ENCODE results near the gene TTLL13.

Gene TTLL13

DNA sequence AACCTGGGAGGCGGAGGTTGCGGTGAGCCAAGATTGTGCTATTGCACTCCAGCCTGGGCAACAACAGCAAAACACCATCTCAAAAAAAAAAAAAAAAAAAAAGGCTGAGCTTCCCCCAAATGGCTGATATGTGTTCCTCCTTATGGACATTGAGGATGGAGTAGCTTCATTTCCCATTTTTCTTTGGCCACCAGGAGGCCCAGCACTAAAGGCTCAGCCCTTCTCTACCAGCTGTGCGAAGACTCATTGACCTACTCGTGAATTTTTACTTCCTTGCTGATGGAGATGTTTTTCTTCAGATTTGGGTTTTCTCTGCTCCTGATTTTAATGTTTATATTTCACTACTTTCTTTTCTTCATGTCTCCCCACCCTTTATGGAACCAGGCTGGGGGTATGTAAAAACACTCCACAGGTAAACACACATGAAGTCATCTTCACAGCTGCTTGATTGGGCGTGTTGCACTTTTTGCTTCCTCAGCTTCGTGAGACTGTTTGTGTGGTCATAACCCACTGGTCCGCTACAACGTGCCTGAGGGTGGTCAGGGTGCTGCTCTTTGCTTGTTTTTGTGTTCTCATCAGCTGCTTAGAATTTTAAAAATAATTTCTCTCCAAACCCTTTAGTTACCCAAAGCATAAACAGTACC lies 34.7 kb upstream of the TTLL13 start:
- H3K27me3 ChIP-seq: no peaks in the 10 kb centered on the region
- H3K9ac ChIP-seq: no peak overlapping the region
- no peaks in the 10 kb centered on the region for H3K9me3 ChIP-seq
- H4K20me1 ChIP-seq: peaks cover 54% of the 10 kb centered on the region; the same call in 1 of the 2 replicates
- peaks cover 27% of the 10 kb centered on the region for H3K36me3 ChIP-seq
- H3K4me3 ChIP-seq: no peak overlapping the region
- peaks cover 65% of the 10 kb centered on the region for H3K4me1 ChIP-seq
- H3K4me2 ChIP-seq: peak overlapping the region; percentile 4
- H3K27ac ChIP-seq: no peak overlapping the region
- no peak for TF ChIP-seq Cebpa-rat (IDR thresholded peaks at IDR 0.05)

DNA sequence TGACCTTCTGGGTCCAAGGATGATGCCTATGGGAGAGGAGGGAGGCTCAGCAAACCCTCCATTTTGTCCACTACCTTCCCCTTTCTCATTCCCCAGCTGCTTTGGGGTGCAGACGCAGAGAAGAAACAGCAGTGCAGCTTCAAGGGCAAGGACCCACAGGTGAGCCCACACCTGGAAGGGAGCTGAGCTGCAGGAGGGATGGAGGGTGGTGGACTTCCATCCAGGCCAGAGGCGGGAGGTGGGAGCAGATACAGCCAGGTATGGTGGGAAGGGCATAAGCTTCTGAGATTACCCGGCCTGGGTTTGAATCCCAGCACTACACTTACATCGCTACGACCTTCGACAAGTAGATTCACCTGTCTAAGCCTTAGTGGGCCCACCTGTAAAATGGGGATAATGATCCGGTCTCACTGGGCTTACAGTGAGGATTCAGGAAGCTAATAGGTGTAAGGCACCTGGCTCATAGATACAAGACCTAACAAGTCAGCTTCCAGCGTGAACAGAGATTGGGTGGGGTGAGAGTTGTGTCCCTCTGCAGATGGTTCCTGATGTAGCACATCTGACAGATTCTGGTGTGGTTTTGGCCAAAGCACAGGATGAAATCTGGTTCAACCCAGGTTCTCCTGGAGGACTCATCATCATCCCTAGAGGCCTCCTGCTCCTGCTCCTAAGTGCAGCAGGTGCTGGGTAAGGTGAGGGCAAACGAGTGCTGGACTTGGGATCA lies 31.5 kb upstream of the TTLL13 start:
- peaks cover 62% of the 10 kb centered on the region for H3K4me1 ChIP-seq

DNA sequence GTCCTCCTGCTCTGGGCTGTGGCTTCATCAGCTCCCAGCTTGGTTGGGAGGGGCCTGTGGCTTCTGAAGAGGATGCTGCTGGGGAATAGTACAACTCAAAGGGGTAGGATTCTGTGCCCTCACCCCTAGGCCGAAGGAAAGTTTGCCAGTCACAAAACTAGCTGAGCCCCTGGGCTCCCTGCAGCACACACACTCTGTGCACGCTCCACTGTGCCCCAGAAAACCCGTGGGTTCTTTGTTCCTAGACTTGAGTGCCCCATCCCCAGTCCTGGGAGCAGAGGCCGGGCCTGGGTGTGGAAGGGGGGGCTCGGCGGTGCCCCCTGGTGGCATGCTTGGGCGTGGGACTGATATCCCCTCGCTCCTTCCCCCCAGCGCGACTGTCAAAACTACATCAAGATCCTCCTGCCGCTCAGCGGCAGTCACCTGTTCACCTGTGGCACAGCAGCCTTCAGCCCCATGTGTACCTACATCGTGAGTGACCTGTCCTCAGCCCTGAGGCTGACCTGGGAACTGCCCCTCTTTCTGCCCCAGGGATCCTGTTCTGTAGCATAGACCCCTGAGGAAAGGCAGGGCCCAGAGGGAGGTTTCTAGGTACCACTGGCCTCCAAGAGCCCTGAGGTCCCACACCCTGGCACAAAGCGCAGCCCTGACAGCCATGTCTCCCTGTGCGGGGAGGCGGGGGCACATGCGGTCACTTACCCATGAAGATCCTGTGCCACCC lies 29.8 kb upstream of the TTLL13 start:
- Histone ChIP-seq H3K9ac (no peak overlapping the region), H3K4me1 (peaks cover 63% of the 10 kb centered on the region), H4K20me1 (peaks cover 34% of the 10 kb centered on the region; the same call in 1 of the 2 replicates), H3K4me3 (no peak overlapping the region), H3K9me3 (no peaks in the 10 kb centered on the region), H3K4me2 (peak overlapping the region; percentile 57), H3K36me3 (peaks cover 53% of the 10 kb centered on the region), H3K27ac (peak overlapping the region; percentile 30; the same call in 1 of the 2 replicates), H3K27me3 (no peaks in the 10 kb centered on the region)
- TF ChIP-seq Cebpa-rat (IDR thresholded peaks at IDR 0.05): no peak

More for the DNA sequence above, 31.5 kb upstream of the TTLL13 start:
- Histone ChIP-seq H3K4me2 (no peak overlapping the region), H3K27ac (no peak overlapping the region), H3K36me3 (peaks cover 36% of the 10 kb centered on the region), H3K9me3 (no peaks in the 10 kb centered on the region), H3K9ac (no peak overlapping the region), H4K20me1 (peaks cover 34% of the 10 kb centered on the region; the same call in 1 of the 2 replicates), H3K4me3 (no peak overlapping the region), H3K27me3 (no peaks in the 10 kb centered on the region)
- no peak for TF ChIP-seq Cebpa-rat (IDR thresholded peaks at IDR 0.05)

DNA sequence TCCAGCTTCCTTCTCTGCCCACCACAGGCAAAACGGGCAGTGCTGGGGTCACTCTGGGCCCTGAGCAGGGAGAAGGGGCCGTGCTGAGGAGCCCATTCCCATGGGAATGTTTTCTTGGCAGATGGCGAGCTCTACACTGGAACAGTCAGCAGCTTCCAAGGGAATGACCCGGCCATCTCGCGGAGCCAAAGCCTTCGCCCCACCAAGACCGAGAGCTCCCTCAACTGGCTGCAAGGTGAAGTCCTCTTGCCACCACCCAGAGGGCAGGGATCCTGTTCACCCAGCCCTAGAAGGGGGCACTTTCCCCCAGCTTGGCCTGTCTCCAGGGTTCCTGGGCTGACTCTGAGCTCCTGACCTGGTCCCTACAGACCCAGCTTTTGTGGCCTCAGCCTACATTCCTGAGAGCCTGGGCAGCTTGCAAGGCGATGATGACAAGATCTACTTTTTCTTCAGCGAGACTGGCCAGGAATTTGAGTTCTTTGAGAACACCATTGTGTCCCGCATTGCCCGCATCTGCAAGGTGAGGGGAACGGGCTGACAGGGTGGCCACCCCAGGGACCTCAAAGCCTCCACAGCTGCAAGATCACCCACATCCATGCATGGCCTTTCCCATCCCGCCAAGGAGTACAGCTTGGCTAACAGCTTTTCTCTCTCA lies 28.0 kb upstream of the TTLL13 start:
- H3K27ac ChIP-seq: peak overlapping the region; percentile 51
- H3K4me3 ChIP-seq: no peak overlapping the region
- no peaks in the 10 kb centered on the region for H3K9me3 ChIP-seq
- peak overlapping the region; percentile 62 for H3K4me2 ChIP-seq
- peaks cover 63% of the 10 kb centered on the region for H3K4me1 ChIP-seq
- H3K36me3 ChIP-seq: peaks cover 71% of the 10 kb centered on the region
- peaks cover 39% of the 10 kb centered on the region; the same call in 1 of the 2 replicates for H4K20me1 ChIP-seq
- no peak for TF ChIP-seq Cebpa-rat (IDR thresholded peaks at IDR 0.05)
- H3K27me3 ChIP-seq: no peaks in the 10 kb centered on the region
- peak overlapping the region; percentile 18; the same call in 1 of the 2 replicates for H3K9ac ChIP-seq

DNA sequence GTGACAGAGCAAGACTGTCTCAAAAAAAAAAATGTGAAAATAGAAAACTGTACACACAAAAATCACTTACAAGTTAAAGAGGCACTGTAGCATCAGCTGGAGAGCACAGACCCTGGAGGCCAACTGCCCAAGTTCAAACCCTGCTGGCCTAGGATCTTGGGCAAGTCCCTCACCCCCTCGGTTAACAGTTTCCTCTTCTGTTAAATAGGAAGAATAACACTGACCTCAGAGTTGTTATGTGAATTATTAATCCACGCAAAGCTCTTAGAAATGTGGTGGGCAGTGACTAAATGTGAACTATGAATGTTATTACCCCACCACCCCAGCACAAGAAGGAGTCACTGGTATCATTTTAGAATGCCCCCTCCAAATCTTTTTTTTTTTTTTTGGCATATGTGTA lies 26.8 kb upstream of the TTLL13 start:
- H3K27ac ChIP-seq: no peak overlapping the region
- no peaks in the 10 kb centered on the region for H3K9me3 ChIP-seq
- H3K9ac ChIP-seq: no peak overlapping the region
- no peak overlapping the region for H3K4me2 ChIP-seq
- H3K36me3 ChIP-seq: peaks cover 79% of the 10 kb centered on the region
- peaks cover 63% of the 10 kb centered on the region for H3K4me1 ChIP-seq
- no peaks in the 10 kb centered on the region for H3K27me3 ChIP-seq
- peaks cover 29% of the 10 kb centered on the region; the same call in 1 of the 2 replicates for H4K20me1 ChIP-seq
- TF ChIP-seq Cebpa-rat (IDR thresholded peaks at IDR 0.05): no peak
- no peak overlapping the region for H3K4me3 ChIP-seq

DNA sequence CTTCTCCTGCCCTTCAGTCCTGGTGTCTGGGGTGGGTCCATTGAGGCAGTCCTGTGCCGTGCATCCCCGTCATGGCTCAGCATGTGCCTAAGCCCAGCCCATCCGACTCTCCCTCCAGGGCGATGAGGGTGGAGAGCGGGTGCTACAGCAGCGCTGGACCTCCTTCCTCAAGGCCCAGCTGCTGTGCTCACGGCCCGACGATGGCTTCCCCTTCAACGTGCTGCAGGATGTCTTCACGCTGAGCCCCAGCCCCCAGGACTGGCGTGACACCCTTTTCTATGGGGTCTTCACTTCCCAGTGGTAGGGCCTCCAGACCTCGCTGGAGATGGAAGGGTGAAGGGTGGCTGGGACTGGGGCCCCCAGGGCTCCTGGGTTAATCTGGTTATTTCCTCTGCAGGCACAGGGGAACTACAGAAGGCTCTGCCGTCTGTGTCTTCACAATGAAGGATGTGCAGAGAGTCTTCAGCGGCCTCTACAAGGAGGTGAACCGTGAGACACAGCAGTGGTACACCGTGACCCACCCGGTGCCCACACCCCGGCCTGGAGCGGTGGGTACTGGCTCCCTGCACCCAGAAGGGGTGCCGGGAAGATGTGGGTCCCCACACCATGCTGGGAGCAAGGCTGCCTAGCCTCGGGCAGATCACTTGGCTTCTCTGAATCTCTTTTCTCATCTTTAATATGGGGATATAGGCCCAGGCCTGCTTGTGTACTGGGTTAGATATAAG lies 25.8 kb upstream of the TTLL13 start:
- H3K4me1 ChIP-seq: peaks cover 63% of the 10 kb centered on the region
- no peaks in the 10 kb centered on the region for H3K27me3 ChIP-seq
- no peak overlapping the region for H3K4me3 ChIP-seq
- H3K4me2 ChIP-seq: peak overlapping the region; percentile 62
- 0 out of 2 replicates have a peak overlapping the region, but pooled peaks have one; percentile 2 for H3K9ac ChIP-seq
- no peak for TF ChIP-seq Cebpa-rat (IDR thresholded peaks at IDR 0.05)
- H4K20me1 ChIP-seq: peaks cover 28% of the 10 kb centered on the region; the same call in 1 of the 2 replicates
- H3K36me3 ChIP-seq: peaks cover 83% of the 10 kb centered on the region
- no peaks in the 10 kb centered on the region for H3K9me3 ChIP-seq
- no peak overlapping the region for H3K27ac ChIP-seq

DNA sequence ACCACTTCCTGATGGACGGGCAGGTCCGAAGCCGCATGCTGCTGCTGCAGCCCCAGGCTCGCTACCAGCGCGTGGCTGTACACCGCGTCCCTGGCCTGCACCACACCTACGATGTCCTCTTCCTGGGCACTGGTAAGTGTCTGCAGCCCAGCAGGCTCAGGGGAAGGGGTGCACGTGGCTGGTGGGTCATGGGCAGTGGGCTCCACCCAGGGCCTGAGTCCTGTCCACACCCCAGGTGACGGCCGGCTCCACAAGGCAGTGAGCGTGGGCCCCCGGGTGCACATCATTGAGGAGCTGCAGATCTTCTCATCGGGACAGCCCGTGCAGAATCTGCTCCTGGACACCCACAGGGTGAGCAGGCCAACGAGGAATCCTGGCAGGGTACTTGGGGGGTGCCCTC lies 24.3 kb upstream of the TTLL13 start:
- no peak overlapping the region for H3K4me3 ChIP-seq
- no peaks in the 10 kb centered on the region for H3K27me3 ChIP-seq
- H3K9ac ChIP-seq: no peak overlapping the region
- peaks cover 55% of the 10 kb centered on the region for H3K4me1 ChIP-seq
- H3K9me3 ChIP-seq: no peaks in the 10 kb centered on the region
- peak overlapping the region; percentile 62 for H3K4me2 ChIP-seq
- no peak for TF ChIP-seq Cebpa-rat (IDR thresholded peaks at IDR 0.05)
- peaks cover 94% of the 10 kb centered on the region for H3K36me3 ChIP-seq
- H3K27ac ChIP-seq: peak overlapping the region; percentile 35; the same call in 1 of the 2 replicates
- H4K20me1 ChIP-seq: peaks cover 37% of the 10 kb centered on the region

DNA sequence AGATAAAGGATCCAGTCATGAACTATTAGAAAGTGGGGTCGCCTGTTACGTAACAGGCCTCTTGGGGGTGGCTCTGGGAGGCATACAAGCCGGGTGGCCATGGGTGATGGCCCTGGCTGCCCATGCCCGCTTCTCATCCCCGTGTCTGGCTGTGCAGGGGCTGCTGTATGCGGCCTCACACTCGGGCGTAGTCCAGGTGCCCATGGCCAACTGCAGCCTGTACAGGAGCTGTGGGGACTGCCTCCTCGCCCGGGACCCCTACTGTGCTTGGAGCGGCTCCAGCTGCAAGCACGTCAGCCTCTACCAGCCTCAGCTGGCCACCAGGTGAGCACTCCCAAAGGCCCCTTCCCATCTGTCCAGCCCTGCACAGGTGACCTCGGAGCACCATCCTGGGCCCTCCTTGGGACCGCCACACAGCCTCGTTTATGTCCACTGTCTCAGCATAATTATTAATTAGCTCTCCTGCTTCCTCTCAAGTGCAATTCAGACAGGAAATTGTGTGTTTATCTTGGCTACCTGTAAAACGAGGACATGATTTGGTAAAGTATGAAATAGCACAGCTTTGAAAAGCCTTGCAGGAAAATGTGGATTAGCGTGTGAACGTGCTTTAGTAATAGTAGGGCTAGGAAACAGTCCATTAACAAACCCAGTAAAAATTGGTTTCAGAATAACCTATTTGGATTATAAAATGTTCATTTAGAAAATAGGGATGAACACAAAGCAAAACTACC lies 23.7 kb upstream of the TTLL13 start:
- Histone ChIP-seq H3K9ac (no peak overlapping the region), H4K20me1 (peaks cover 39% of the 10 kb centered on the region), H3K27me3 (no peaks in the 10 kb centered on the region), H3K27ac (no peak overlapping the region), H3K36me3 (peaks cover 97% of the 10 kb centered on the region), H3K9me3 (no peaks in the 10 kb centered on the region), H3K4me2 (no peak overlapping the region), H3K4me1 (peaks cover 58% of the 10 kb centered on the region), H3K4me3 (no peak overlapping the region)
- TF ChIP-seq Cebpa-rat (IDR thresholded peaks at IDR 0.05): no peak

Measured in BLaER1 (cell line).